ENCODE data around the gene ACAP2.
"Not testable (repeated sequence)": the region's sequence is repeated elsewhere in the genome, so short reads cannot be mapped to it uniquely, and the experiment has no call there.

Gene ACAP2

DNA sequence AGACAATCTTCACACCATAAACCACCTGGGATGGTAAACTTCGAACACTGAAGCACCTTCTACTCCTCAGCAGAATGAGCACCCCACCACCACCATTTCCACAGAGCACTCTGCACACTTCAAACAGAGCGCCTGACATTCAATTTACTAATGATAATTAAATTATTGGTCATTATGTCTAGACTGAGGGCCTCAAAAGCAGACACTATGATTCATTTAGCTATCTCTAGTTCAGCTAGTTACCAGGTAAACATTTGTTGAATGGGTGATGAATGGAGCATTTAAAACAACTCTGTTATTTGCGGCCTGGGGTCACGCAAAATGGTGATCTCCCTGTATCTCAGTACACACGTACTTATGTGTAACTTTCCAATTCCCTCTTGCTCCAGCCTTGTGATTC lies 40.9 kb downstream of the ACAP2 start:
- DNase-seq (ENCODE audit: low read depth in 1 of 2, low spot score in 1 of 2): no peak
- Histone ChIP-seq H3K27ac (replicated peaks) (no peak overlapping the region), H3K27me3 (ENCODE audit: insufficient read depth, poor library complexity, severe bottlenecking) (no peaks in the 10 kb centered on the region), H3K4me3 (replicated peaks; ENCODE audit: insufficient read depth, low read length) (no peak overlapping the region)
- TF ChIP-seq REST (IDR thresholded peaks at IDR 0.05; ENCODE audit: insufficient replicate concordance, low read depth) (no peak), GABPA (IDR thresholded peaks at IDR 0.05; ENCODE audit: low read depth) (no peak), SPI1 (IDR thresholded peaks at IDR 0.05; ENCODE audit: borderline replicate concordance, low read depth) (no peak), CTCF (IDR thresholded peaks at IDR 0.05; ENCODE audit: insufficient read depth, low read length) (no peak), POLR2AphosphoS5 (IDR thresholded peaks at IDR 0.05; ENCODE audit: low read depth) (no peak)

DNA sequence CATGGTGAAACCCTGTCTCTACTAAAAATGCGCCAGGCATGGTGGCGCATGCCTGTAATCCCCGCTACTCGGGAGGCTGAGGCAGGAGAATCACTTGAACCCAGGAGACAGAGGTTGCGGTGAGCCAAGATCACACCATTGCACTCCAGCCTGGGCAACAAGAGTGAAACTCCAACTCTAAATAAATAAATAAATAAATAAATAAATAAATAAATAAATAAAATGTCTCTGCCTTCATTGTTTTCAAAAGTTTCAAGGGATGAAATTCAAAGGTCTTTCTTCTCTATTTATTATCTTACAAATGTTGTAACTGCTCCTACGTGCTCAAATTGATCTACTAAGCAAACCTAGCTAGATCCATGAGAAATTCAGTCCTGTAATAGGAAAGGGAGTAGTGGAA lies 44.4 kb downstream of the ACAP2 start:
- H3K4me3 ChIP-seq (replicated peaks; ENCODE audit: insufficient read depth, low read length); DNase-seq (ENCODE audit: low read depth in 1 of 2, low spot score in 1 of 2); H3K27ac ChIP-seq (replicated peaks); H3K27me3 ChIP-seq (ENCODE audit: insufficient read depth, poor library complexity, severe bottlenecking): not testable (repeated sequence)

DNA sequence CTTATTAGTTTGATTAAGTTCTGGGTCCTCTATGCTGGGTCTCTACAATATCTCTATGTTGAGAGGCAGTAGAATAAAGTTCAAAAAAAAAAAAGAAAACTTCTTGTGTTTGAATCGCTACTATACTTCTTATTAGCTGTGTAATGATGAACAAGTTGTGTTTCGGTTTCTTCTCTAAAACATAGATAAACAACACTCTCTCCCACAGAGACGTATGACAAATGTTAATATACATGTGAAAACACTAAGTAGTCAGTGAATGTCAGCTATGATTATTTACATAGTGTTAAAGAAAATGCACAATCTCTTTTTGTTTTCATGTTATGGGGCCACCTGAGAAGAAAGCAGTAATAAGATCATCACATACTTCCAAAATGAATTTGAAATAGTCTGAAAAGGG lies 45.3 kb downstream of the ACAP2 start:
- Histone ChIP-seq H3K27me3 (ENCODE audit: insufficient read depth, poor library complexity, severe bottlenecking) (no peaks in the 10 kb centered on the region), H3K27ac (replicated peaks) (no peak overlapping the region), H3K4me3 (replicated peaks; ENCODE audit: insufficient read depth, low read length) (no peak overlapping the region)
- no peak for TF ChIP-seq GABPA (IDR thresholded peaks at IDR 0.05; ENCODE audit: low read depth)
- TF ChIP-seq REST (IDR thresholded peaks at IDR 0.05; ENCODE audit: insufficient replicate concordance, low read depth): no peak
- TF ChIP-seq SPI1 (IDR thresholded peaks at IDR 0.05; ENCODE audit: borderline replicate concordance, low read depth): no peak
- no peak for TF ChIP-seq POLR2AphosphoS5 (IDR thresholded peaks at IDR 0.05; ENCODE audit: low read depth)
- no peak for TF ChIP-seq CTCF (IDR thresholded peaks at IDR 0.05; ENCODE audit: insufficient read depth, low read length)
- DNase-seq (ENCODE audit: low read depth in 1 of 2, low spot score in 1 of 2): no peak

DNA sequence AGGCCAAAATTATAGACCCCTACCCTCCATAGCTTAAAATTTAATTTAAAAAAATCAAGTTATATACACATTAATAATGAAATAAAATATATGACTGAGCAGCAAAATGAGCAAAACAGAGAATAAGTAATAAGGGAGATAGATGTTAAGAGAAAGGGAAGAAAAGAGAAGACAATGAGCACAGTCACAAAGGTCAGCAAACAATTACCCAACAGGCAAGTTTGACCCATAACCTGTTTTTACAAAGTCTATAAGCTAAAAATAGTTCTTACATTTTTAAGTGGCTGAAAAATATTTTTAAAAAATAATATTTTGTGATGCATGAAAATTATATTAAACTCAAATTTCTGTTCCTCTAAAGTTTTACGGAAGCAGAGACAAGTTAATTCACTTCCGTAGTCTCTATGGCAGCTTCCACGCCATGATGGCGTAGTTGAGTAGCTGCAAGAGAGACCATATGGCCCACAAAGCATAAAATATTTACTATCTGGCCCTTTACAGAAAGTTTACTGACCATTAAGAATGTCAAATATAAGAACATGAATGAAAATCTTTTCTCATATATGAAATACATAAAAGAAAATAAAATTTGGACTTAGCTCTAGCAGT lies 47.5 kb downstream of the ACAP2 start:
- DNase-seq (ENCODE audit: low read depth in 1 of 2, low spot score in 1 of 2): no peak
- Histone ChIP-seq H3K27ac (replicated peaks) (no peak overlapping the region), H3K4me3 (replicated peaks; ENCODE audit: insufficient read depth, low read length) (no peak overlapping the region), H3K27me3 (ENCODE audit: insufficient read depth, poor library complexity, severe bottlenecking) (no peaks in the 10 kb centered on the region)
- TF ChIP-seq SPI1 (IDR thresholded peaks at IDR 0.05; ENCODE audit: borderline replicate concordance, low read depth): no peak
- TF ChIP-seq POLR2AphosphoS5 (IDR thresholded peaks at IDR 0.05; ENCODE audit: low read depth): no peak
- TF ChIP-seq CTCF (IDR thresholded peaks at IDR 0.05; ENCODE audit: insufficient read depth, low read length): no peak
- TF ChIP-seq GABPA (IDR thresholded peaks at IDR 0.05; ENCODE audit: low read depth): no peak
- TF ChIP-seq REST (IDR thresholded peaks at IDR 0.05; ENCODE audit: insufficient replicate concordance, low read depth): no peak
